DMS 273 (cell line): Measurements from ENCODE around the gene PLGRKT.
A peak's percentile ranks its signal among the peaks of the same experiment; 100 is the strongest.
"Not testable (repeated sequence)": the region's sequence is repeated elsewhere in the genome, so short reads cannot be mapped to it uniquely, and the experiment has no call there.

ENCODE experiments used
- DNase-seq: peaks from one replicate; lab custom pipeline; 2025; ENCODE audit not compliant: unreplicated experiment; lab: John Stamatoyannopoulos, UW

Gene PLGRKT

GRCh38 chr9:5437254-5438216 lies at the start of gene PLGRKT:
TSS of gene PLGRKT (minus strand) at chr9:5437925. CDS start at chr9:5431977, 5,948 bp downstream.
- peak; percentile 95 for DNase-seq

GRCh38 chr9:5486988-5487387 lies 49.3 kb upstream of the PLGRKT start:
- DNase-seq = no peak

- no peak for DNase-seq
Measured at GRCh38 chr9:5485378-5486085, 47.8 kb upstream of the PLGRKT start.

GRCh38 chr9:5483306-5483705 lies 45.6 kb upstream of the PLGRKT start:
- no peak for DNase-seq

GRCh38 chr9:5482194-5482593 lies 44.5 kb upstream of the PLGRKT start:
- DNase-seq = no peak

GRCh38 chr9:5481322-5482040 lies 43.8 kb upstream of the PLGRKT start:
- DNase-seq = no peak

GRCh38 chr9:5480919-5481318 lies 43.2 kb upstream of the PLGRKT start:
- DNase-seq = no peak

- no peak for DNase-seq
Measured at GRCh38 chr9:5479994-5480694, 42.4 kb upstream of the PLGRKT start.

GRCh38 chr9:5478206-5478605 lies 40.5 kb upstream of the PLGRKT start:
- DNase-seq = no peak

- not testable (repeated sequence) for DNase-seq
Measured at GRCh38 chr9:5475611-5476010, 37.9 kb upstream of the PLGRKT start.

- DNase-seq = no peak
Measured at GRCh38 chr9:5470816-5471215, 33.1 kb upstream of the PLGRKT start.

- DNase-seq = no peak
Measured at GRCh38 chr9:5470122-5470521, 32.4 kb upstream of the PLGRKT start.

GRCh38 chr9:5468850-5469249 lies 31.1 kb upstream of the PLGRKT start:
- no peak for DNase-seq

GRCh38 chr9:5466766-5467165 lies 29.0 kb upstream of the PLGRKT start:
- no peak for DNase-seq

GRCh38 chr9:5466005-5466404 lies 28.3 kb upstream of the PLGRKT start:
- no peak for DNase-seq

GRCh38 chr9:5464831-5465330 lies 27.2 kb upstream of the PLGRKT start:
- not testable (repeated sequence) for DNase-seq

- no peak for DNase-seq
Measured at GRCh38 chr9:5460157-5460556, 22.4 kb upstream of the PLGRKT start.

GRCh38 chr9:5459289-5459829 lies 21.6 kb upstream of the PLGRKT start:
- DNase-seq = no peak

GRCh38 chr9:5455181-5455580 lies 17.5 kb upstream of the PLGRKT start:
- no peak for DNase-seq

- no peak for DNase-seq
Measured at GRCh38 chr9:5453673-5454072, 15.9 kb upstream of the PLGRKT start.
